Hypothalamus (tissue), 51 donors: ENCODE results near the gene SPAG6.

Source experiments
- DNase-seq, 51 donors: peaks; one replicate each; lab custom pipeline; 2025; lab: John Stamatoyannopoulos, UW

SPAG6 gene

GRCh38 chr10:22427101-22427500 is 81.8 kb downstream of the SPAG6 start:
- no peak for DNase-seq

- DNase-seq: no peak
Measured at GRCh38 chr10:22427890-22428571, 82.7 kb downstream of the SPAG6 start.

DNA sequence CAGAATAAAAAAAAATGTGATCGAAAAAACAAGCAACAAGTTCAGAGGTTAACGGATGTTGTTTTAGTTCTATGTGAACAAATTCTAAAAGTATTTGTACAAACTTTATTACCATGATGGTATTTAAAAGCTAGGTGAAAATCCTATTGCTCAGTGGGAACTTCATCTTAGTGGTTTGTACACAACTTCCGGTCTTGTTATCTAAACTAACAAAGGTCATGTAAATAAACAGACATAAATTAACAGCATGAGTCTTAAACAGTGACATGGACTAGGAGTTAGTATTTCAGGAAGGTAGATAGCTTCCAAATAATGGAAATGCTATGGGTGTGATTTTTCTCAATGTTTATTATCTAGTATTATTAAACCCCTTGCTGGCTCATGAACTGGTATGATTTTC is 83.8 kb downstream of the SPAG6 start:
- no peak for DNase-seq

DNA sequence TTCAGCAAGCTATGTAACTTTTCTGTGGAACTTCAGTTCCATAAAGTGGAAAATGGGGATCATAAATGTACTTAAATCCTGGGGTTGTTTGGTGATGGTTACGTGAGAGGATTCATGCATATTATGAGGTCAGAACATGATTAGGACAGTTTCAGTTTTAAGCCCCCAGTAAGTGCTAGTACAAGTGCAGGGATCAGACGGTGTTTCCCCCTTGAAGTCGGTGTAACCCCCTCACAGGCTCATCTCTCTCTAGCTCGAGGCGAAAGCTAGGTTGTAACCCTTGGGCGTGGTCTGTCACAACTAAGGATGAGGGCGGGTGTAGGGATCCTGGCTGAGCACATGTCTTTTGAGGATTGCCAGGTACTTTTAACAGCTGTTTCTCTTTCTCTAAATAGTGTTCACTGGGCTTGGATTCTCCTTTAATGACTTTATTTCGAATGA is 84.7 kb downstream of the SPAG6 start:
- no peak for DNase-seq

GRCh38 chr10:22433875-22434274 is 88.6 kb downstream of the SPAG6 start:
- DNase-seq: no peak

- no peak for DNase-seq
Measured at GRCh38 chr10:22434521-22434920, 89.2 kb downstream of the SPAG6 start.

DNA sequence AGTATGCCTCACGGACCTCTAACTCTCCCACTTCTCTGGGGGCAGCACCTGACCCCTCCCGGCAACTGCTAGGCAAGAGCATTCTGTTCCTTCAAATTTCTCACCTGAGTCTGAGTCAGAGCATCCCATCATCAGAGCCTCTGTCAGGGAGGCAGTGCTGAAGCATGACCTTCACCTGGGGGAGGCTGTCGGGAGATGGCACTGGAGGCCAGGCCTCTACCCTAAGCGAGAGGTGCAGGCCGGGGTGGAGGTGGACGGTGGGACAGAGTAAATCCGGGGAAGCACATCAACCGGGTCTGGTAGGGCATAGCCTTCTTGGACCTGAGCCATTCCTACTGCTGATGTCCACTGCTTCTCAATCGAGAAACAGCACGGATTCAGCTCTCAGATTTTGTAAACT is 90.4 kb downstream of the SPAG6 start:
- DNase-seq: no peak

DNA sequence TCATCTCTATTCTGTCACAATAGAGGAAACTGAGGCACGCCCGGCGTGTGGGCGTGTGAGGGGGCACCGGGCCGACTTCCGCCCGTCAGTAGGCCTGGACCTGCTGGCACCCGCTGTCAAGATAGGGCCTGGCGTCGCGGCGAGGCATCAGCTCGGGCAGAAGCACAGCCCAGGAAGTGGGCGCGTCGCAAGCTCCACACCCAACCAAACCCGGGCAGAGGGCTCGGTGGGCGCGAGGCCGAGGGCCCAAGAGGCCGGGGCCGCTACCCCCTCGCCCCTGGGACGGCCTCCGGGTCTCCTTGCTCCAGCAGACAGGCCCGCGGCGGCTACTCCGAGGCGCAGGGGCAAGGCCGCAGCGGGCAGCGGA is 91.2 kb downstream of the SPAG6 start:
- peak in 6 of 51 donors; percentile 44 to 76 (median 58) for DNase-seq

DNA sequence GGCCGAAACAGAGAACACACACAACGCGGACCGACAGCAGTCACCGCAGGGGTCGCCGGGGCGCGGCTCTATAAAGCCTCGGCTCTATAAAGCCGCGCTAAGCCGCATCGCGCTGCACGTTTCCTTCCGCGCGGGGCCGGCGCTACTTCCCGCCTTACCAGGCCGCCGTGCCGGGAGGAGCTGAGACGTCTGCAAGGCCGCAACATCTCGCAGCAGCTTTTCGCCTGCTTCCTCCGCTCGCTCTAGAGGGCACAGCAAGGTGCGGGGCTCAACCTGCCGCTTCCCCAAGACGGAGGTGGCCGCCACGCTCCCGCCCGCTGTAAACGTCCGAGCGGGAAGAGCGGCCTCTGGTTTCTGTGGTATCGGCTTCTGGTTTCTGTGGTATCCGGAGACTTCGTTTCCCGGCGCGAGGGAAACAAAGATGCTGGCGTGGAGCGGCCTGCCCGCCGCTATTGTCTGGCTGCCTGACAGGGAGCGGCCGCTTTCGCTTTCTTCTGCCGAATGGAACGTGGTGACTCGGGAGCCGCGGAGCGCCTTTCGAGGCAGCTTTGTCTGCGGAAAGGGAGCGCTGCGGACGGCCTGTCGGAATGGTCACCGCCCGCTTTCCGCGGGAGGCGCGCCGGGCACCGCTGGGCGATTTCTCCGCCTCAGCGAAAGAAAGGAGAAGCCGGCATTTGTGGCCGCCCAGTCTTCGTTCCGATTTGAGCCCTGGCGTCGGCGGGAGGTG is 91.8 kb downstream of the SPAG6 start:
- peak; percentile 42 to 92 (median 76) for DNase-seq

DNA sequence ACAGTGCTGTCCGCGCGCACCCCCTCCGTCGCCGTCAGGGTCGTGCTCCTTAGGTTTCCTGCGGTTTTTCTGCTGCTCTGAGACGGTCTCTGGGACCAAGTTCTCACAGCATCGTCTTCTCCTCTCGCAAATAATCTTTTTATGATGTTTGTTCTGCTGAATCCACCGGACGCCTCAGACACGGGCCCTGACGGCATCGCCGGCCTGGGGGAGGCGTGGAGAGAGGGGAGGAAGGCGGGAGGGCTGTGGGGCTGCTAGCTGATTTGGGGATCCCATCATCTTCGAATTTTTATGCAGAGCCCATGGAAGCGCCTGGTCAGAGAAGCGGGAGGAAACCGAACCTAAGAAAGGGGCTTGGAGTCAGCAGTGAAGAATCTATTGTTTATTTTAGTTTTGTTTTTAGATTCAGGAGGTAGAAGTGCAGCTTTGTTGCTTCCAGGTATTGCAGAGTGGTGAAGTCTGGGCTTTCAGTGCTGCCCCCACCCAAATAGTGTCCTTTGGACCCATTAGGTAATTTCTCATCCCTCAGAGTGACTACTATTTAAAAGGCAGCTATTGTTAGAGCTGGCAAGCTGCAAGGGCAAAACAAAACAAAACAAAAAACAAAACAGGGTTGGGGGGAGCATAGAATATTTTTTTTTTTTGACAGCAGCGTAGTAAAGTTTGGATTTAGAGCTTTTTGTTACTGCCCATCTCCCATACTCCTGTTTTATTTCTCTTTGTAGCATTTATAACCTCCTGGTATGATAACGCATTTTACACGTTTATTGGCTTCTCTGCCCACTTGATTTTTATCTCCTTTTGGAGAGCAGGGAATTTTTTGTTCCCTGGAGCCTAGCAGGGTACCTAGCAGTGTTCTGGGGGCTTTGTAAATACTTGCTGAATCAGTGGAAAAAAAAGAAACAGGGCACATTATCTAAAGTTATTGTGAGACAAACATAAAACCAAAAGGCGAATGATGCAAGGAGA is 92.6 kb downstream of the SPAG6 start:
- DNase-seq: peak in 17 of 51 donors; percentile 20 to 82 (median 52)

DNA sequence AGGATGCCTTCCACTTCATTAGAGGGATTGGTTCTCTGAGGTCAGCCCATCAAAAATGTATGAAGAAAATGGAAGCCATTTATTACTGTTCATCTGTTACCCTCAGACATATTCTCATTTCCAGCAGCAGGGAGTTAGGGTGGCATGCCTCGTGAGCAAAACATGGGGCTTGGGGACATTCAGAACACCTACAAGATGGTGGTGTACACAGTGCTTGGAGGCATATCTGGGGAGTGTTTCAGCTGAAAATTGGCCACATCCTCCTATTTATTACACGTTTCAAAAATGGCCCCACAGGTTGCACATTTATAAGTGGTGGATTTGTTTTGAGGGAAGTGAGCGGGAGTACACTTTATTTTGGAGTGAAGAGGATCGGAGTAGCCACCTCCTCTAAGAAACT is 93.4 kb downstream of the SPAG6 start:
- no peak for DNase-seq

- no peak for DNase-seq
Measured at GRCh38 chr10:22442063-22442462, 96.8 kb downstream of the SPAG6 start.

GRCh38 chr10:22442468-22442867 is 97.2 kb downstream of the SPAG6 start:
- no peak for DNase-seq

DNA sequence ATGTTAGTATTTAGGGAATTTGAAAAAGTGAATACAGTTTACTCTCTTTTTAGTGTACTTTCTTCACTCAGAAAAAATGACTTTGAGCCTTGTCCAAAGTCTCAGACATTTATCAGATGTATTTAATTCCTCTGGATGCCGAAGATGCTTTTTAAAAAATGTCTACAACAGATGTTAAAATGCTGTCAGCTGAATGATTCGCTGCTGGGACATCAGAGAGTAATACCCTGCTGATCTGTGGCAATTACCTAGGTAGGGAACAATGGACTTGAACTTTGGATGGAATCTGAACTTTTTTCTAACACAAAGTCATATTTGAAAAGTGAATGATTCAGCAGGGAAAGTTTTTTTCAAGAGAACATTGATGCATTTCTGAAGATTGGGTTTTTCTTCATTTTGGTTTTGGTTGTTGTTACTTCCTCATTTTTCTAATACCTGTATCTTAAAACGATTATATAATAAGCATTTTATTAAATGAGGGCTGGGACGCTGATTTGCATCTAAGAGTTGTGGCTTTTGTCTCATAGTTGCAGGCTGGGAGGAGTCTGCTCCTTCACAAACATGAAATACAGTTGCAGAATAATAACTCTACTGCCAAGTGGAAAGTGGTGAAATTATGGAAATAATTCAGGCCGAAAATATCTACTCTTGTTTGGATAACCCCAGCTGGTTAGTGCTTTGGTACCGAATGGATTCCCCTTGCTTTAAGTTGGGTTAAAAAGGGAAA is 98.0 kb downstream of the SPAG6 start:
- DNase-seq: no peak

DNA sequence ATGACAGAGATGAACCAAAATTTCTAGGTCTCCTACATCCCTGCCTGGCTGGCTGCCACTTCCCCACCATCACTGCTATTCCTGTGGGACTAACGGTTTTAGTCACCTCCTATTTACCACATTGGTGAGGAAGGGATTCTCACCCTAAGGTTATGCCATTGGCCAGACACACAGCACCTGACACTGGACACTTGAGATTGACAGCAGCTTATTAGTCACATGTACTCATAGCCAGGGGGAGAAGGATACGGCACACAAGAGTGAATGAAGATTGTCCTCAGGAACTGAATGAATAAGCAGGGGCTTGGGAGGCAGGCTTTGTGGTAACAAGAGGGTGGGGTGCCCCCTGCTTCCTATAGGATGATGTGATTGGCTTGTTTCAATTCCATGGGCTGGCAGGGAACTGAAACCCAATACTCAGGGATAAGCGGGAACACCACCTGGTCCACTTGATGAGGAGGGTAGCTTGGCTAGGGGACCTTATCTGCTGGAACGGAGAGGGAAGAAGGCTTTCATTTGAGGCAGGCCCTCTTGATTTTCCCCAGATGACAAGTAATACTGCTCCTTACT is 99.0 kb downstream of the SPAG6 start:
- DNase-seq: no peak

GRCh38 chr10:22445495-22445894 is 100.2 kb downstream of the SPAG6 start:
- DNase-seq: no peak

GRCh38 chr10:22447068-22447467 is 101.8 kb downstream of the SPAG6 start:
- no peak for DNase-seq

DNA sequence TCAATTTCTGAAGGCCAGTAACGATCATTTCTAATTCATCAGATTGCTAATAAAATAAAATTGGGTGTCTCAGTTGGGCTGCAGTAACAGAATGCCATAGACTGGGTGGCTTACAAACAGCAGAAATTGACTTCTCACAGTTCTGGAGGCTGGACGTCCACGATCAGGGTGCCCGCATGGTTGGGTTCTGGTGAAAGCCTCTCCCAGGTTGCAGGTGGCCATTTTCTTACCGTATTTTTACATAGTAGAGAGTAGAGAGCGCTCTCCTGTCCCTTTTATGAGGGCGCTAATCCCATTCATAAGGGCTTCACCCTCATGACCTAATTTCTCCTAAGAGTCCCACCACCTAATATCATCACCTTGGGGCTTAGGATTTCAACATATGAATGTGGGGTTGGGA is 106.0 kb downstream of the SPAG6 start:
- DNase-seq: no peak

- no peak for DNase-seq
Measured at GRCh38 chr10:22453320-22453719, 108.0 kb downstream of the SPAG6 start.

- DNase-seq: no peak
Measured at GRCh38 chr10:22453948-22454591, 108.8 kb downstream of the SPAG6 start.
